PC-3 (cell line): Measurements from ENCODE around the gene TMC2. TPM values are rescaled to one million over a fixed set of nuclear protein-coding genes. Genes with fewer than 3 reads are reported as not detected.

ENCODE experiments used
- ATAC-seq: fragments of 200-7000 bp; cut with Tn5 transposase; 2 replicates; pipeline ENCODE4 v1.9.1; 2020; ENCODE audit warnings: mild to moderate bottlenecking, moderate library complexity
- BruUV-seq: library from RNA; stranded (reverse); fragments of 400-500 nt; replicated peaks from 2 replicates; lab custom pipeline; 2021; lab: Mats Ljungman, UMichigan
- CTCF ChIA-PET: fragments of 300-600 bp; sonication (Branson Sonifier 250); formaldehyde crosslinking; loops from one replicate; lab custom pipeline; 2022; ENCODE audit warnings: antibody characterized with exemption; lab: Charles Lee
- POLR2A ChIA-PET: fragments of 300-600 bp; sonication (Branson Sonifier 250); formaldehyde crosslinking; loops from one replicate; lab custom pipeline; 2022; ENCODE audit warnings: antibody characterized with exemption; ENCODE audit not compliant: unreplicated experiment; lab: Charles Lee
- DNase-seq: peaks from one replicate; pipeline ENCODE4 v3.0.0-alpha.2; 2015
- H2AFZ ChIP-seq: fragments of 300-600 bp; sonication (generic); 2 replicates; pipeline ENCODE4 v1.6.0; 2016; ENCODE audit warnings: antibody characterized with exemption, low read length
- H3F3A ChIP-seq: fragments of 300-600 bp; sonication (generic); one replicate; pipeline ENCODE4 v1.6.0; 2017; ENCODE audit warnings: antibody characterized with exemption, low read length, control low read depth, mild to moderate bottlenecking; ENCODE audit not compliant: unreplicated experiment
- H3K27ac ChIP-seq: fragments of 300-600 bp; sonication (generic); 2 replicates; pipeline ENCODE4 v1.5.1; 2016; ENCODE audit warnings: mild to moderate bottlenecking, low read length
- H3K27me3 ChIP-seq: fragments of 300-600 bp; sonication (generic); 2 replicates; pipeline ENCODE4 v1.6.1; 2016; ENCODE audit warnings: low read length, mixed read lengths
- H3K36me3 ChIP-seq: fragments of 300-600 bp; sonication (generic); 2 replicates; pipeline ENCODE4 v1.6.1; 2016; ENCODE audit warnings: low read depth, mixed run types, low read length, mixed read lengths
- H3K4me1 ChIP-seq: fragments of 300-600 bp; sonication (generic); 2 replicates; pipeline ENCODE4 v1.5.1; 2016; ENCODE audit warnings: low read length; ENCODE audit not compliant: insufficient read depth
- H3K4me2 ChIP-seq: fragments of 300-600 bp; sonication (generic); 2 replicates; pipeline ENCODE4 v1.6.0; 2016; ENCODE audit warnings: low read length
- H3K4me3 ChIP-seq: fragments of 300-600 bp; sonication (generic); 2 replicates; pipeline ENCODE4 v1.5.1; 2016; ENCODE audit warnings: mild to moderate bottlenecking, low read length, mixed read lengths
- H3K79me2 ChIP-seq: fragments of 300-600 bp; sonication (generic); 2 replicates; pipeline ENCODE4 v1.6.1; 2017; ENCODE audit warnings: low read length, mixed read lengths
- H3K9ac ChIP-seq: fragments of 300-600 bp; sonication (generic); 2 replicates; pipeline ENCODE4 v1.6.0; 2016; ENCODE audit warnings: mild to moderate bottlenecking, low read length
- H3K9me2 ChIP-seq: fragments of 300-600 bp; sonication (generic); replicated peaks from 2 replicates; pipeline ENCODE4 v1.6.1; 2016; ENCODE audit warnings: mixed run types, low read length, mixed read lengths
- H3K9me3 ChIP-seq: fragments of 300-600 bp; sonication (generic); 2 replicates; pipeline ENCODE4 v1.6.1; 2016; ENCODE audit warnings: low read length, mixed read lengths
- H4K20me1 ChIP-seq: fragments of 300-600 bp; sonication (generic); 2 replicates; pipeline ENCODE4 v1.6.1; 2016; ENCODE audit warnings: low read length, mixed read lengths
- EZH2 ChIP-seq: fragments of 300-600 bp; sonication (generic); IDR thresholded peaks from one replicate; pipeline ENCODE4 v1.6.1; 2017; ENCODE audit warnings: antibody characterized with exemption, mild to moderate bottlenecking, low read length; ENCODE audit not compliant: unreplicated experiment
- EZH2phosphoT487 ChIP-seq: fragments of 300-600 bp; sonication (generic); IDR thresholded peaks from 2 replicates; pipeline ENCODE4 v1.6.1; 2018; ENCODE audit warnings: mild to moderate bottlenecking, antibody characterized with exemption, low read length, borderline replicate concordance
- intact Hi-C: fragments of 100-400 bp; cut with micrococcal nuclease; formaldehyde crosslinking; loops from 2 replicates; pipeline ENCODE4 v1.9.0; 2023
- total RNA-seq: library from RNA; depleted of rRNA; stranded (reverse); fragments of >200 nt; gene quantifications from 2 replicates; pipeline ENCODE4 v1.2.3, GENCODE V29; 2014
- TF ChIP-seq, protein P1 (sequence below): fragments of 300-600 bp; sonication (generic); conservative IDR thresholded peaks from 2 replicates; pipeline ENCODE4 v1.5.1; 2017; ENCODE audit warnings: antibody characterized with exemption, low read depth, mild to moderate bottlenecking, low read length

TMC2 gene
- total RNA-seq, 1 experiment from 2014 or later: not detected

DNA sequence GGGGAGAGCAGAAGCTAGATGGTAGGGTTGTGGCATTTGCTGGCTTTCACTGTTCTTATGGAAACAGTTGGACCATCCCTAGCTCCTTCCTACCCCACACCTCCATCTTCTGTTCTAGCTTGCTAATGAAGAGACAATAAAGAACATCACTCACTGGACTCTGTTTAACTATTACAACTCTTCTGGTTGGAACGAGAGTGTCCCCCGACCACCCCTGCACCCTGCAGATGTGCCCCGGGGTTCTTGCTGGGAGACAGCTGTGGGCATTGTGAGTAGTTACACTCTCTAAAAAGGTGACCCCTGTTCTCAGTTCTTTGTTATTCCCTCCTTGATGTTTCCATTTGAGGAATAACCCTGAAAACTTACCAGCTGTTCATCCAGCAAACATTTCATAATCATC is 75.7 kb downstream of the TMC2 start:
- ChIA-PET CTCF (interaction anchor here (0.6 kb wide), 1 partner anchor 62 kb away, joined by 3 read pairs; no protein-coding TSS in a partner anchor), POLR2A (no interaction called here)
- no peak overlapping the region for H3K27ac ChIP-seq
- H4K20me1 ChIP-seq: no peaks in the 10 kb centered on the region
- no peak overlapping the region for H3K9ac ChIP-seq
- peaks cover 44% of the 10 kb centered on the region for H3K27me3 ChIP-seq
- no peak overlapping the region for H3K4me2 ChIP-seq
- no peak for TF ChIP-seq EZH2
- TF ChIP-seq EZH2phosphoT487: no peak
- TF ChIP-seq, protein P1, sequence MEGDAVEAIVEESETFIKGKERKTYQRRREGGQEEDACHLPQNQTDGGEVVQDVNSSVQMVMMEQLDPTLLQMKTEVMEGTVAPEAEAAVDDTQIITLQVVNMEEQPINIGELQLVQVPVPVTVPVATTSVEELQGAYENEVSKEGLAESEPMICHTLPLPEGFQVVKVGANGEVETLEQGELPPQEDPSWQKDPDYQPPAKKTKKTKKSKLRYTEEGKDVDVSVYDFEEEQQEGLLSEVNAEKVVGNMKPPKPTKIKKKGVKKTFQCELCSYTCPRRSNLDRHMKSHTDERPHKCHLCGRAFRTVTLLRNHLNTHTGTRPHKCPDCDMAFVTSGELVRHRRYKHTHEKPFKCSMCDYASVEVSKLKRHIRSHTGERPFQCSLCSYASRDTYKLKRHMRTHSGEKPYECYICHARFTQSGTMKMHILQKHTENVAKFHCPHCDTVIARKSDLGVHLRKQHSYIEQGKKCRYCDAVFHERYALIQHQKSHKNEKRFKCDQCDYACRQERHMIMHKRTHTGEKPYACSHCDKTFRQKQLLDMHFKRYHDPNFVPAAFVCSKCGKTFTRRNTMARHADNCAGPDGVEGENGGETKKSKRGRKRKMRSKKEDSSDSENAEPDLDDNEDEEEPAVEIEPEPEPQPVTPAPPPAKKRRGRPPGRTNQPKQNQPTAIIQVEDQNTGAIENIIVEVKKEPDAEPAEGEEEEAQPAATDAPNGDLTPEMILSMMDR: no peak
- H3K4me1 ChIP-seq: 0 out of 2 replicates have a peak, but pooled peaks cover 4% of the 10 kb centered on the region
- no peaks in the 10 kb centered on the region for H3K36me3 ChIP-seq
- intact Hi-C loops: no loop called here
- H3K9me2 ChIP-seq: peaks cover 5% of the 10 kb centered on the region; the same call in 1 of the 2 replicates
- no TSS peak for BruUV-seq
- H3K79me2 ChIP-seq: no peaks in the 10 kb centered on the region
- no peaks in the 10 kb centered on the region for H3K9me3 ChIP-seq
- H3K4me3 ChIP-seq: no peak overlapping the region
- no peaks in the 10 kb centered on the region for H3F3A ChIP-seq
- no peak for ATAC-seq
- no peak overlapping the region for H2AFZ ChIP-seq
- DNase-seq: no peak

DNA sequence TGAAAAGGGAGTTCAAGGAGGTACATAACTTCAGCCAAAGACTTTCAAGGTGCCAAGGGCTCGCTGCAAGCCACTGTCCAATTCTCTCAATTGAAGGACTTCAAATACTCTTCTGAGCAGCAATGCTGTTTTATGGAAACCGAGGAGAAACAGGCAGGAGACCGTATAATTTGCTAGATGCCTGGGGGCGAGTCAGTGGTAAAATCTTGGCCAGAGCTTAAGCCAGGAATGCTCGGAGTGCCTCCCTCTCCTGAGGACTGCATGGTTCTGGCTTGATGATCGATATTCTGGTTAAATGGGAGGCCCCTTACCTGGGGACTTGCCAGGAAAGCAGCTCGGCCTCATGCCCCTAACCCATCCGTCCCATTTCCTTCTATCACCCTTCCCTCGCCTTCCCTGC is 80.3 kb downstream of the TMC2 start:
- no TSS peak for BruUV-seq
- no peak overlapping the region for H3K9ac ChIP-seq
- ATAC-seq: no peak

DNA sequence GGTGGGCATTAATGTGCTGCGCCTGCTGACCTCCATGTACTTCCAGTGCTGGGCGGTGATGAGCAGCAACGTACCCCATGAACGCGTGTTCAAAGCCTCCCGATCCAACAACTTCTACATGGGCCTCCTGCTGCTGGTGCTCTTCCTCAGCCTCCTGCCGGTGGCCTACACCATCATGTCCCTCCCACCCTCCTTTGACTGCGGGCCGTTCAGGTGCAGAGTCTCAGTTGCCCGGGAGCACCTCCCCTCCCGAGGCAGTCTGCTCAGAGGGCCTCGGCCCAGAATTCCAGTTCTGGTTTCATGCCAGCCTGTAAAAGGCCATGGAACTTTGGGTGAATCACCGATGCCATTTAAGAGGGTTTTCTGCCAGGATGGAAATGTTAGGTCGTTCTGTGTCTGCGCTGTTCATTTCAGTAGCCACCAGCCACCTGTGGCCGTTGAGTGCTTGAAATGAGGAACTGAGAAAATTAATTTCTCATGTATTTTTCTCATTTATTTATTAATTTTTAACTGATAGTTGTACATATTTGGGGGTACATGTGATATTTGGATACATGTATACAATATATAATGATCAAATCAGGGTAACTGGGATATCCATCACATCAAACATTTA is 80.8 kb downstream of the TMC2 start:
- BruUV-seq: no TSS peak
- H3K4me3 ChIP-seq: no peak overlapping the region

More for the DNA sequence above, 80.3 kb downstream of the TMC2 start:
- TF ChIP-seq, protein P1: no peak
- TF ChIP-seq EZH2phosphoT487: no peak
- no peak for TF ChIP-seq EZH2
- Histone ChIP-seq H2AFZ (no peak overlapping the region), H3K36me3 (no peaks in the 10 kb centered on the region), H3K4me1 (no peaks in the 10 kb centered on the region), H3K9me2 (peaks cover 5% of the 10 kb centered on the region; the same call in 1 of the 2 replicates), H3K4me3 (no peak overlapping the region), H3F3A (no peaks in the 10 kb centered on the region), H3K4me2 (no peak overlapping the region), H4K20me1 (no peaks in the 10 kb centered on the region), H3K9me3 (no peaks in the 10 kb centered on the region), H3K27me3 (peaks cover 51% of the 10 kb centered on the region), H3K79me2 (no peaks in the 10 kb centered on the region), H3K27ac (no peak overlapping the region)
- CTCF ChIA-PET: no interaction called here
- POLR2A ChIA-PET: no interaction called here
- intact Hi-C loops: no loop called here
- no peak for DNase-seq

More for the DNA sequence above, 80.8 kb downstream of the TMC2 start:
- ATAC-seq: no peak
- H3K9ac ChIP-seq: no peak overlapping the region
- POLR2A ChIA-PET: no interaction called here
- peaks cover 47% of the 10 kb centered on the region for H3K27me3 ChIP-seq
- no peaks in the 10 kb centered on the region for H3K9me3 ChIP-seq
- H3K4me1 ChIP-seq: no peaks in the 10 kb centered on the region
- no peak overlapping the region for H2AFZ ChIP-seq
- H3K9me2 ChIP-seq: peaks cover 5% of the 10 kb centered on the region; the same call in 1 of the 2 replicates
- DNase-seq: no peak
- H4K20me1 ChIP-seq: no peaks in the 10 kb centered on the region
- H3K4me2 ChIP-seq: no peak overlapping the region
- CTCF ChIA-PET: no interaction called here
- intact Hi-C loops: no loop called here
- H3K36me3 ChIP-seq: no peaks in the 10 kb centered on the region
- TF ChIP-seq EZH2 (no peak), EZH2phosphoT487 (no peak)
- TF ChIP-seq, protein P1: no peak
- H3K79me2 ChIP-seq: no peaks in the 10 kb centered on the region
- H3K27ac ChIP-seq: no peak overlapping the region
- no peaks in the 10 kb centered on the region for H3F3A ChIP-seq
